ENCODE measurements around the gene SH3BP4.

Gene SH3BP4

DNA sequence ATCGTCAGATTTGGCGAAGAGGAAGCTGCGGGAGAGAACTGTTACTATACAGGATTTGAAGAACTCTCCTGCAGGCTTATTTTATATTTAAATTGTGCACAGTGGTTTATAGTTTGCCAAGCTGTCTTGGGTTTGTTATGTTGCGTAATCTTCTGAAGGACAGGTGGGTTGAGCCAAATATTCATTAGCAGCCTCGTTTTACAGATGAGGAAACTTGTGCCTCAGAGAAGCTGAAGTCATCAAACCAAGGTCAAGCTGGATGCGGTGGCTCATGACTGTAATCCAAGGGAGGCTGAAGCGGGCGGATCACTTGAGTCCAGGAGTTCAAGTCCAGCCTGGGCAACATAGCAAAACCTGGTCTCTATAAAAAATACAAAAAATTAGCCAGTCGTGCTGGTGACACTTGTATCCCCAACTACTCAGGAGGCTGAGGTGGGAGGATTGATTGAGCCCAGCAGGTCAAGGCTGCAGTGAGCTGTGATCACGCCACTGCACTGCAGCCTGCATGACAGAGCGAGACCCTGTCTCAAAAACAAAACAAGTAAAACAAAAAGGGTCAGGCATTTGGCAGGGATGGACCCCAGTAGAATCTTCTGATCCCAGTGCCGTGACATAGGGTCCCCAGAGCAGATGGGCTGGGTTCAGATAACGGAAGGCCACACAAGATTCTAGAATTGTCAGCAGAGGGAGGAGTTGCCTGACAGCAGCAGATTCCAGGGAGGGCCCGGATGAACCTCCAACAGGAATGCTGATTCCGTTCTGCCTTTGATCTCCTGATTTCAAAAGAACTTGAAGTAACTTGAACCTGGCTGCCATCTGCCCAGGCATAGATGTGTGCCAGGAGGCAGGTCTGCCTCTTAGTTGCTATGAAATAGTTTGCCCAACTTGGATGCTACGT, 50.6 kb downstream of the SH3BP4 start:
- Histone ChIP-seq H3K4me2 (ENCODE audit: low read length) (no peak overlapping the region), H3K4me1 (ENCODE audit: control insufficient read depth, low read length) (no peaks in the 10 kb centered on the region), H4K20me1 (ENCODE audit: control insufficient read depth, insufficient read depth, low read depth, low read length) (no peaks in the 10 kb centered on the region), H3K79me2 (ENCODE audit: control insufficient read depth, low read length) (no peaks in the 10 kb centered on the region), H3K4me3 (ENCODE audit: low read length) (no peak overlapping the region), H3K9me2 (replicated peaks; ENCODE audit: control insufficient read depth, low read length) (no peaks in the 10 kb centered on the region), H3K36me3 (ENCODE audit: control insufficient read depth, low read length) (no peaks in the 10 kb centered on the region), H3F3A (ENCODE audit: control insufficient read depth, insufficient read depth) (no peaks in the 10 kb centered on the region), H3K9me3 (ENCODE audit: control insufficient read depth, insufficient read depth, low read length) (no peaks in the 10 kb centered on the region), H3K27ac (ENCODE audit: low read depth, low read length) (no peak overlapping the region), H3K27me3 (ENCODE audit: control insufficient read depth, low read length) (no peaks in the 10 kb centered on the region)
- TF ChIP-seq, protein P1, sequence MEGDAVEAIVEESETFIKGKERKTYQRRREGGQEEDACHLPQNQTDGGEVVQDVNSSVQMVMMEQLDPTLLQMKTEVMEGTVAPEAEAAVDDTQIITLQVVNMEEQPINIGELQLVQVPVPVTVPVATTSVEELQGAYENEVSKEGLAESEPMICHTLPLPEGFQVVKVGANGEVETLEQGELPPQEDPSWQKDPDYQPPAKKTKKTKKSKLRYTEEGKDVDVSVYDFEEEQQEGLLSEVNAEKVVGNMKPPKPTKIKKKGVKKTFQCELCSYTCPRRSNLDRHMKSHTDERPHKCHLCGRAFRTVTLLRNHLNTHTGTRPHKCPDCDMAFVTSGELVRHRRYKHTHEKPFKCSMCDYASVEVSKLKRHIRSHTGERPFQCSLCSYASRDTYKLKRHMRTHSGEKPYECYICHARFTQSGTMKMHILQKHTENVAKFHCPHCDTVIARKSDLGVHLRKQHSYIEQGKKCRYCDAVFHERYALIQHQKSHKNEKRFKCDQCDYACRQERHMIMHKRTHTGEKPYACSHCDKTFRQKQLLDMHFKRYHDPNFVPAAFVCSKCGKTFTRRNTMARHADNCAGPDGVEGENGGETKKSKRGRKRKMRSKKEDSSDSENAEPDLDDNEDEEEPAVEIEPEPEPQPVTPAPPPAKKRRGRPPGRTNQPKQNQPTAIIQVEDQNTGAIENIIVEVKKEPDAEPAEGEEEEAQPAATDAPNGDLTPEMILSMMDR (IDR thresholded peaks at IDR 0.05; ENCODE audit: low read depth, low read length, poor library complexity, severe bottlenecking) = no peak
- TF ChIP-seq EZH2phosphoT487 (IDR thresholded peaks at IDR 0.05; ENCODE audit: borderline replicate concordance, low read length) = no peak

DNA sequence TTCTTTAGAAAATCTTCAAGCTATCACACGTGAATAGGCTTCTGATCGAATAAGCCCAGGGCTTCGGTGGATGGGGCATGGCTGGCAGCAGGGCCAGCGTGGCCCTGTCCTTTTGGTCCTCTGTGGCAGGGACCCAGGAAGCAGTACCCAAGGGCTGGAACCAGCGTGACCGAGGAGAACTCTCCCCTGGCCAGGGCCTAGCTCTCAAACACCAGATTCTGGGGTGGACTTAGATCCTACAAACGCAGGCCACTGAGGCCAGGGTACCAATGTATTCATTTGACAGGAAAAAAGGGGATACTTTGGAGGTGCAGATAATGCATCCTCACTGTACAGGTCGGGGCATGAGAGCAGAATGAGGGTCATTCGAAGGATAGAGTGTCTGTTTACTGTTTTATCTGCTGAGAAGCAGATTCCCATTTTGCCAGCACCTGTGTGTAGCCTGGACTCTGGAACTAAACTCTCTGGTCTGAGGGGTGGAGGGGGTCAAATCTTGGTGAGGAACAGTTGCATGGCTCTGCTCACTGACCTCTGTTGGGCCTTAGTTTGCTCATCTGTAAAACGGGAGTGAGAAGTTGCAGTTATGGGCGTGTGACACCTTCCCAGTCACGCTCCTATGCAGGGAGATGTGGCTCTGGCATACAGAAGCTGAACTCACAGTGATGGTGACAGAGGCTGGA, 51.4 kb downstream of the SH3BP4 start:
- Histone ChIP-seq H3K4me1 (ENCODE audit: control insufficient read depth, low read length) (no peaks in the 10 kb centered on the region), H3K9me2 (replicated peaks; ENCODE audit: control insufficient read depth, low read length) (no peaks in the 10 kb centered on the region), H3K9me3 (ENCODE audit: control insufficient read depth, insufficient read depth, low read length) (no peaks in the 10 kb centered on the region), H3K27ac (ENCODE audit: low read depth, low read length) (no peak overlapping the region), H4K20me1 (ENCODE audit: control insufficient read depth, insufficient read depth, low read depth, low read length) (no peaks in the 10 kb centered on the region), H3K4me3 (ENCODE audit: low read length) (no peak overlapping the region), H3K27me3 (ENCODE audit: control insufficient read depth, low read length) (no peaks in the 10 kb centered on the region), H3K79me2 (ENCODE audit: control insufficient read depth, low read length) (no peaks in the 10 kb centered on the region), H3K4me2 (ENCODE audit: low read length) (no peak overlapping the region), H3K36me3 (ENCODE audit: control insufficient read depth, low read length) (no peaks in the 10 kb centered on the region), H3F3A (ENCODE audit: control insufficient read depth, insufficient read depth) (no peaks in the 10 kb centered on the region)
- TF ChIP-seq, protein P1 (IDR thresholded peaks at IDR 0.05; ENCODE audit: low read depth, low read length, poor library complexity, severe bottlenecking) = no peak
- no peak for TF ChIP-seq EZH2phosphoT487 (IDR thresholded peaks at IDR 0.05; ENCODE audit: borderline replicate concordance, low read length)

DNA sequence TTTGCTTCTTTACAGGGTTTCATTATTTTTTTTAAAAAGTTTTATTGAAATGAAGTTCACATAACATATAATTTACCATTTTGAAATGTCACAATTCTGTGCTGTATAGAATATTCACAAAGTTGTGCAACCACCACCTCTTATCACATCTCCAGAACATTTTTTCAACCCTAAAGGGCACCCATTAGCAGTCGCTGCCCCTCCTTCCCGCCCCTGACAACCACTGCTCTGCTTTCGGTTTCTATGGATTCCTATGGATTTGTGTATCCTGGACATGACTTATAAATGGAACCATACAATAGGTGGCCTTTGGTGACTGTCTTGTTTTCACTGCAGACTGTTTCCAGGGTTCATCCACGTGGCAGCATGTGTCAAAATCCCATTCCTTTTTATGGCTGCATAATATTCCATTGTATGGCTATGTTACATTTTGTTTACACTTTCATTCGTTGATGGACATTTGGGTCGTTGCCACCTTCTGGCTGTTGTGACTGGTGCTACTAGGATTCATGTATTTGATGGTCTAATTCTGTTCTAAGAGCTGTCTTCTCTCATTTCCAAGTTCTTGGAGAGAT, 52.6 kb downstream of the SH3BP4 start:
- Histone ChIP-seq H4K20me1 (ENCODE audit: control insufficient read depth, insufficient read depth, low read depth, low read length) (no peaks in the 10 kb centered on the region), H3K27me3 (ENCODE audit: control insufficient read depth, low read length) (no peaks in the 10 kb centered on the region), H3K9me2 (replicated peaks; ENCODE audit: control insufficient read depth, low read length) (no peaks in the 10 kb centered on the region), H3K4me1 (ENCODE audit: control insufficient read depth, low read length) (no peaks in the 10 kb centered on the region), H3K36me3 (ENCODE audit: control insufficient read depth, low read length) (no peaks in the 10 kb centered on the region), H3K9me3 (ENCODE audit: control insufficient read depth, insufficient read depth, low read length) (no peaks in the 10 kb centered on the region), H3K4me2 (ENCODE audit: low read length) (no peak overlapping the region), H3K4me3 (ENCODE audit: low read length) (no peak overlapping the region), H3F3A (ENCODE audit: control insufficient read depth, insufficient read depth) (no peaks in the 10 kb centered on the region), H3K27ac (ENCODE audit: low read depth, low read length) (no peak overlapping the region), H3K79me2 (ENCODE audit: control insufficient read depth, low read length) (no peaks in the 10 kb centered on the region)
- TF ChIP-seq, protein P1 (IDR thresholded peaks at IDR 0.05; ENCODE audit: low read depth, low read length, poor library complexity, severe bottlenecking) = no peak
- no peak for TF ChIP-seq EZH2phosphoT487 (IDR thresholded peaks at IDR 0.05; ENCODE audit: borderline replicate concordance, low read length)
